GM12873 (cell line): ENCODE results near the gene MPPED1.

ENCODE experiments used
- CTCF ChIP-seq: IDR thresholded peaks from 2 replicates; pipeline ENCODE4 v1.5.1; 2012; ENCODE audit warnings: low read depth, mild to moderate bottlenecking, moderate library complexity, low read length, control low read depth; ENCODE audit not compliant: insufficient read depth; ENCODE audit errors: missing control alignments

MPPED1 gene

GRCh38 chr22:43467216-43467940, 55.6 kb downstream of the MPPED1 start:
- TF ChIP-seq CTCF = no peak

- no peak for TF ChIP-seq CTCF
Observed at GRCh38 chr22:43470253-43470652, 58.4 kb downstream of the MPPED1 start.

- TF ChIP-seq CTCF = no peak
Observed at GRCh38 chr22:43470941-43471585, 59.2 kb downstream of the MPPED1 start.

GRCh38 chr22:43471606-43472135, 59.9 kb downstream of the MPPED1 start:
- TF ChIP-seq CTCF = no peak

GRCh38 chr22:43473031-43473430, 61.2 kb downstream of the MPPED1 start:
- TF ChIP-seq CTCF = no peak

- TF ChIP-seq CTCF = no peak
Observed at GRCh38 chr22:43473441-43473840, 61.6 kb downstream of the MPPED1 start.

GRCh38 chr22:43474161-43475101, 62.6 kb downstream of the MPPED1 start:
- no peak for TF ChIP-seq CTCF
